RWPE2 (cell line): ENCODE measurements around the gene IFFO2.

Source experiments
- ATAC-seq: fragments of 200-7000 bp; cut with Tn5 transposase; 3 replicates; pipeline ENCODE4 v1.9.1; 2021; ENCODE audit warnings: low read depth
- DNase-seq: peaks from one replicate; pipeline ENCODE4 v3.0.0-alpha.2; 2020; ENCODE audit warnings: low spot score
- H3K27ac ChIP-seq: fragments of 450-650 bp; 2 replicates; pipeline ENCODE4 v1.5.1; 2017; ENCODE audit warnings: mild to moderate bottlenecking; ENCODE audit not compliant: poor library complexity, severe bottlenecking
- H3K27me3 ChIP-seq: fragments of 250-450 bp; sonication (Bioruptor Pico); 2 replicates; pipeline ENCODE4 v1.5.1; 2021; ENCODE audit warnings: mild to moderate bottlenecking, moderate library complexity; ENCODE audit not compliant: insufficient read depth, poor library complexity, severe bottlenecking
- H3K36me3 ChIP-seq: fragments of 250-450 bp; sonication (Bioruptor Pico); 2 replicates; pipeline ENCODE4 v1.5.1; 2020; ENCODE audit warnings: low read depth, mild to moderate bottlenecking, moderate library complexity
- H3K4me1 ChIP-seq: fragments of 250-450 bp; sonication (Bioruptor Pico); 2 replicates; pipeline ENCODE4 v1.5.1; 2021; ENCODE audit warnings: mild to moderate bottlenecking, moderate library complexity; ENCODE audit not compliant: insufficient read depth, poor library complexity, severe bottlenecking
- H3K4me3 ChIP-seq: fragments of 250-450 bp; sonication (Bioruptor Pico); 2 replicates; pipeline ENCODE4 v1.5.1; 2021; ENCODE audit warnings: mild to moderate bottlenecking, moderate library complexity; ENCODE audit not compliant: severe bottlenecking
- H3K9me3 ChIP-seq: fragments of 250-450 bp; sonication (Bioruptor Pico); 2 replicates; pipeline ENCODE4 v1.5.1; 2021; ENCODE audit warnings: mild to moderate bottlenecking, moderate library complexity; ENCODE audit not compliant: severe bottlenecking
- CTCF ChIP-seq: fragments of 450-650 bp; IDR thresholded peaks from one replicate; pipeline ENCODE4 v1.5.1; 2017; ENCODE audit warnings: mild to moderate bottlenecking, moderate library complexity; ENCODE audit not compliant: poor library complexity, severe bottlenecking

IFFO2 gene

GRCh38 chr1:18884419-18884717 is 72.1 kb downstream of the IFFO2 start:
- H3K4me3 ChIP-seq: no peak overlapping the region
- ATAC-seq (peak; percentile 4; the same call in 1 of the 3 replicates), DNase-seq (no peak)
- no peak overlapping the region for H3K27ac ChIP-seq
- peaks cover 5% of the 10 kb centered on the region for H3K36me3 ChIP-seq
- H3K9me3 ChIP-seq: no peaks in the 10 kb centered on the region
- H3K27me3 ChIP-seq: no peaks in the 10 kb centered on the region
- TF ChIP-seq CTCF: peak; percentile 68
- H3K4me1 ChIP-seq: peaks cover 11% of the 10 kb centered on the region

GRCh38 chr1:18883636-18884418 is 72.6 kb downstream of the IFFO2 start:
- peak; percentile 45 for ATAC-seq
- peak; percentile 90 for TF ChIP-seq CTCF
- Histone ChIP-seq H3K4me1 (peaks cover 11% of the 10 kb centered on the region), H3K4me3 (no peak overlapping the region), H3K9me3 (no peaks in the 10 kb centered on the region), H3K27me3 (no peaks in the 10 kb centered on the region), H3K27ac (no peak overlapping the region), H3K36me3 (peaks cover 5% of the 10 kb centered on the region)
- DNase-seq: no peak

GRCh38 chr1:18883079-18883478 is 73.4 kb downstream of the IFFO2 start:
- DNase-seq: no peak
- no peak for ATAC-seq

GRCh38 chr1:18882486-18882885 is 74.0 kb downstream of the IFFO2 start:
- no peak overlapping the region for H3K27ac ChIP-seq
- H3K36me3 ChIP-seq: peaks cover 5% of the 10 kb centered on the region
- no peak for ATAC-seq
- H3K4me1 ChIP-seq: peaks cover 11% of the 10 kb centered on the region
- no peak overlapping the region for H3K4me3 ChIP-seq
- TF ChIP-seq CTCF: no peak
- no peaks in the 10 kb centered on the region for H3K27me3 ChIP-seq
- no peaks in the 10 kb centered on the region for H3K9me3 ChIP-seq
- no peak for DNase-seq

More at GRCh38 chr1:18883079-18883478, 73.4 kb downstream of the IFFO2 start:
- Histone ChIP-seq H3K36me3 (peaks cover 5% of the 10 kb centered on the region), H3K4me3 (no peak overlapping the region), H3K4me1 (peaks cover 11% of the 10 kb centered on the region), H3K27me3 (no peaks in the 10 kb centered on the region), H3K27ac (no peak overlapping the region), H3K9me3 (no peaks in the 10 kb centered on the region)
- TF ChIP-seq CTCF: no peak

- Histone ChIP-seq H3K27me3 (no peaks in the 10 kb centered on the region), H3K4me1 (peaks cover 10% of the 10 kb centered on the region), H3K36me3 (peaks cover 5% of the 10 kb centered on the region), H3K4me3 (no peak overlapping the region), H3K9me3 (no peaks in the 10 kb centered on the region), H3K27ac (no peak overlapping the region)
- ATAC-seq: no peak
- TF ChIP-seq CTCF: no peak
- DNase-seq: no peak
Observed at GRCh38 chr1:18881642-18882431, 74.6 kb downstream of the IFFO2 start.
